H9 (cell line): ENCODE measurements around the gene OR52I1. TPM values are rescaled to one million over a fixed set of nuclear protein-coding genes. Genes with fewer than 3 reads are reported as not detected.

Source experiments
- DNase-seq: peaks from one replicate; pipeline ENCODE4 v3.0.0-alpha.2; 2017
- H2AFZ ChIP-seq: one replicate; pipeline ENCODE4 v1.6.1; 2013; ENCODE audit warnings: mild to moderate bottlenecking, low read length, control low read depth, moderate library complexity
- H2AK5ac ChIP-seq: 2 replicates; pipeline ENCODE4 v1.6.1; 2013; ENCODE audit warnings: low read length, control low read depth, mixed read lengths; ENCODE audit not compliant: insufficient read length
- H2BK120ac ChIP-seq: one replicate; pipeline ENCODE4 v1.6.1; 2013; ENCODE audit warnings: low read depth, mild to moderate bottlenecking, low read length, control low read depth, inconsistent platforms; ENCODE audit not compliant: poor library complexity, severe bottlenecking
- H2BK12ac ChIP-seq: 2 replicates; pipeline ENCODE4 v1.6.1; 2013; ENCODE audit warnings: low read length, control low read depth, mixed read lengths, low read depth; ENCODE audit not compliant: insufficient read length
- H2BK15ac ChIP-seq: 2 replicates; pipeline ENCODE4 v1.6.1; 2013; ENCODE audit warnings: low read depth, low read length, control low read depth
- H2BK20ac ChIP-seq: one replicate; pipeline ENCODE4 v1.6.1; 2013; ENCODE audit warnings: low read depth, mild to moderate bottlenecking, low read length, control low read depth, inconsistent platforms; ENCODE audit not compliant: poor library complexity, severe bottlenecking
- H2BK5ac ChIP-seq: 2 replicates; pipeline ENCODE4 v1.6.1; 2013; ENCODE audit warnings: low read length, control low read depth, mixed read lengths; ENCODE audit not compliant: insufficient read length
- H3K14ac ChIP-seq: 2 replicates; pipeline ENCODE4 v1.6.1; 2013; ENCODE audit warnings: low read length, control low read depth; ENCODE audit not compliant: insufficient read depth
- H3K18ac ChIP-seq: 2 replicates; pipeline ENCODE4 v1.6.1; 2013; ENCODE audit warnings: low read depth, mild to moderate bottlenecking, mixed read lengths, low read length, control low read depth; ENCODE audit not compliant: insufficient read length
- H3K23ac ChIP-seq: 2 replicates; pipeline ENCODE4 v1.6.1; 2013; ENCODE audit warnings: low read length, control low read depth, mixed read lengths, low read depth; ENCODE audit not compliant: insufficient read length
- H3K23me2 ChIP-seq: 2 replicates; pipeline ENCODE4 v1.6.1; 2013; ENCODE audit warnings: low read depth, mild to moderate bottlenecking, mixed read lengths, low read length, control low read depth; ENCODE audit not compliant: insufficient read length, poor library complexity, severe bottlenecking
- H3K27ac ChIP-seq: 2 replicates; pipeline ENCODE4 v1.5.1; 2013; ENCODE audit warnings: low read length, control low read depth, mixed read lengths, low read depth; ENCODE audit not compliant: insufficient read length
- H3K27me3 ChIP-seq: 2 replicates; pipeline ENCODE4 v1.6.1; 2013; ENCODE audit warnings: low read length, control low read depth, inconsistent platforms; ENCODE audit not compliant: insufficient read depth
- H3K4ac ChIP-seq: 2 replicates; pipeline ENCODE4 v1.6.1; 2013; ENCODE audit warnings: low read depth, mild to moderate bottlenecking, control low read depth, inconsistent platforms, low read length, moderate library complexity
- H3K4me1 ChIP-seq: 2 replicates; pipeline ENCODE4 v1.6.1; 2013; ENCODE audit warnings: low read length, control low read depth, inconsistent platforms; ENCODE audit not compliant: insufficient read depth
- H3K4me2 ChIP-seq: 2 replicates; pipeline ENCODE4 v1.6.1; 2013; ENCODE audit warnings: low read length, control low read depth, mixed read lengths; ENCODE audit not compliant: insufficient read length, insufficient read depth
- H3K56ac ChIP-seq: 2 replicates; pipeline ENCODE4 v1.6.1; 2013; ENCODE audit warnings: low read depth, mild to moderate bottlenecking, mixed read lengths, low read length, control low read depth; ENCODE audit not compliant: insufficient read length
- H3K79me1 ChIP-seq: 2 replicates; pipeline ENCODE4 v1.6.1; 2013; ENCODE audit warnings: low read depth, mild to moderate bottlenecking, moderate library complexity, low read length, control low read depth, inconsistent platforms; ENCODE audit not compliant: insufficient read depth, poor library complexity, severe bottlenecking
- H3K79me2 ChIP-seq: 2 replicates; pipeline ENCODE4 v1.6.1; 2013; ENCODE audit warnings: low read length, control low read depth, inconsistent platforms; ENCODE audit not compliant: insufficient read depth
- H3K9ac ChIP-seq: 2 replicates; pipeline ENCODE4 v1.6.1; 2013; ENCODE audit warnings: low read length, control low read depth, mixed read lengths; ENCODE audit not compliant: insufficient read length; ENCODE audit errors: extremely low read depth
- H3K9me3 ChIP-seq: one replicate; pipeline ENCODE4 v1.6.1; 2013; ENCODE audit warnings: low read depth, low read length, inconsistent platforms; ENCODE audit not compliant: control insufficient read depth
- H3T11ph ChIP-seq: one replicate; pipeline ENCODE4 v1.6.1; 2013; ENCODE audit warnings: mild to moderate bottlenecking, low read length, control low read depth, inconsistent platforms
- H4K20me1 ChIP-seq: one replicate; pipeline ENCODE4 v1.6.1; 2013; ENCODE audit not compliant: control insufficient read depth, insufficient read length, insufficient read depth
- H4K5ac ChIP-seq: 2 replicates; pipeline ENCODE4 v1.6.1; 2013; ENCODE audit warnings: low read depth, mild to moderate bottlenecking, mixed read lengths, low read length, control low read depth; ENCODE audit not compliant: insufficient read length
- H4K8ac ChIP-seq: replicated peaks from 2 replicates; pipeline ENCODE4 v1.6.1; 2013; ENCODE audit warnings: low read length, control low read depth, mixed read lengths, low read depth; ENCODE audit not compliant: insufficient read length
- H4K91ac ChIP-seq: 2 replicates; pipeline ENCODE4 v1.6.1; 2013; ENCODE audit warnings: low read depth, mild to moderate bottlenecking, moderate library complexity, mixed read lengths, low read length, control low read depth; ENCODE audit not compliant: insufficient read length
- H3K27ac Mint-ChIP-seq, 3 experiments: 2 replicates in 2 of 3; 3 replicates in 1 of 3; pipeline ENCODE4 v1.8.0; 2020 to 2021; ENCODE audit warnings: mixed read lengths in 3 of 3, mild to moderate bottlenecking in 1 of 3, moderate library complexity in 1 of 3
- H3K27me3 Mint-ChIP-seq: 2 replicates; pipeline ENCODE4 v1.8.0; 2021; ENCODE audit warnings: low read depth, mild to moderate bottlenecking, moderate library complexity, mixed read lengths
- H3K36me3 Mint-ChIP-seq, 3 experiments: 2 replicates in 2 of 3; 3 replicates in 1 of 3; pipeline ENCODE4 v1.8.0; 2020 to 2021; ENCODE audit warnings: low read depth in 3 of 3, mixed read lengths in 3 of 3; ENCODE audit not compliant: insufficient read depth in 1 of 3
- H3K4me1 Mint-ChIP-seq, 2 experiments: 2 replicates each; pipeline ENCODE4 v1.8.0; 2020; ENCODE audit warnings: mixed read lengths in 2 of 2
- H3K4me3 Mint-ChIP-seq, 2 experiments: 2 replicates in 1 of 2; 3 replicates in 1 of 2; pipeline ENCODE4 v1.8.0; 2020 to 2021; ENCODE audit warnings: mild to moderate bottlenecking in 2 of 2, mixed read lengths in 2 of 2, moderate library complexity in 1 of 2
- H3K9me3 Mint-ChIP-seq, 2 experiments: 2 replicates in 1 of 2; 3 replicates in 1 of 2; pipeline ENCODE4 v1.8.0; 2020; ENCODE audit warnings: mild to moderate bottlenecking in 2 of 2, mixed read lengths in 2 of 2, moderate library complexity in 1 of 2
- CTCF ChIP-seq: fragments of 200-600 bp; sonication (generic); conservative IDR thresholded peaks from 3 replicates; pipeline ENCODE4 v1.8.0; 2021; ENCODE audit warnings: antibody characterized with exemption, mild to moderate bottlenecking
- WGBS: extraction: QIAGEN DNeasy Blood & Tissue Kit; methylation state at CpG from one replicate; pipeline ENCODE4 v1.1.7; 2013; ENCODE audit warnings: missing lambda C conversion rate, low lambda C conversion rate, mixed read lengths; ENCODE audit not compliant: insufficient read length; ENCODE audit errors: extremely low coverage; 5-methylcytosine and 5-hydroxymethylcytosine counted together
- total RNA-seq: library from RNA; stranded (reverse); gene quantifications from 2 replicates; pipeline ENCODE4 v1.2.1, GENCODE V29; 2021

Gene OR52I1
- total RNA-seq, 1 experiment from 2014 or later = not detected

- Histone ChIP-seq H3K23me2 (no peaks in the 10 kb centered on the region), H3K56ac (no peak overlapping the region), H3K79me2 (no peaks in the 10 kb centered on the region), H3K23ac (no peak overlapping the region), H3K18ac (no peak overlapping the region), H3K79me1 (no peaks in the 10 kb centered on the region), H3K4ac (no peak overlapping the region), H3K9me3 (no peaks in the 10 kb centered on the region), H2BK120ac (no peak overlapping the region), H3K27me3 (no peaks in the 10 kb centered on the region), H4K5ac (no peak overlapping the region), H2BK15ac (no peak overlapping the region), H3T11ph (no peak overlapping the region), H2BK5ac (no peak overlapping the region), H3K27ac (no peak overlapping the region), H3K9ac (no peak overlapping the region), H4K8ac (no peak overlapping the region), H2BK12ac (no peak overlapping the region), H3K4me2 (no peak overlapping the region), H2AK5ac (no peak overlapping the region), H4K91ac (no peak overlapping the region), H3K14ac (no peak overlapping the region), H2AFZ (no peak overlapping the region), H4K20me1 (no peaks in the 10 kb centered on the region), H2BK20ac (no peak overlapping the region), H3K4me1 (no peaks in the 10 kb centered on the region)
- Mint-ChIP-seq H3K36me3 (no peaks in the 10 kb centered on the region), H3K27ac (no peak overlapping the region), H3K4me3 (no peak overlapping the region), H3K9me3 (no peaks in the 10 kb centered on the region; a peak in 1 of 5 replicates), H3K27me3 (peaks cover 5% of the 10 kb centered on the region; the same call in 1 of the 2 replicates), H3K4me1 (no peaks in the 10 kb centered on the region)
- no peak for DNase-seq
- TF ChIP-seq CTCF = no peak
- no CpG with 5 or more reads among the region's 6 CpGs for WGBS
Measured at GRCh38 chr11:4578624-4579023, 15.2 kb upstream of the OR52I1 start.
